ENCODE measurements around the gene SLC38A11.
"Not testable (repeated sequence)": the region's sequence is repeated elsewhere in the genome, so short reads cannot be mapped to it uniquely, and the experiment has no call there.

Gene SLC38A11

GRCh38 chr2:164979113-164979512 lies 23.8 kb upstream of the SLC38A11 start:
- Histone ChIP-seq H3K27ac (no peak overlapping the region), H3K27me3 (ENCODE audit: insufficient read depth, low read depth, severe bottlenecking) (no peaks in the 10 kb centered on the region), H3K4me3 (ENCODE audit: low read depth, low read length) (no peak overlapping the region), H3K36me3 (no peaks in the 10 kb centered on the region), H3K9me3 (ENCODE audit: severe bottlenecking) (no peaks in the 10 kb centered on the region)
- DNase-seq = no peak
- no peak for TF ChIP-seq CTCF (IDR thresholded peaks at IDR 0.05; ENCODE audit: low read depth, low read length)

- H3K27ac ChIP-seq; H3K4me3 ChIP-seq (ENCODE audit: low read depth, low read length); DNase-seq; H3K36me3 ChIP-seq; H3K27me3 ChIP-seq (ENCODE audit: insufficient read depth, low read depth, severe bottlenecking); H3K9me3 ChIP-seq (ENCODE audit: severe bottlenecking): not testable (repeated sequence)
These were observed 21.6 kb upstream of the SLC38A11 start for GRCh38 chr2:164976875-164977470.

- Histone ChIP-seq H3K4me3 (ENCODE audit: low read depth, low read length) (no peak overlapping the region), H3K27ac (no peak overlapping the region), H3K9me3 (ENCODE audit: severe bottlenecking) (no peaks in the 10 kb centered on the region), H3K27me3 (ENCODE audit: insufficient read depth, low read depth, severe bottlenecking) (no peaks in the 10 kb centered on the region), H3K36me3 (no peaks in the 10 kb centered on the region)
- no peak for DNase-seq
- TF ChIP-seq CTCF (IDR thresholded peaks at IDR 0.05; ENCODE audit: low read depth, low read length) = no peak
These were observed 21.0 kb upstream of the SLC38A11 start for GRCh38 chr2:164976301-164976700.

DNA sequence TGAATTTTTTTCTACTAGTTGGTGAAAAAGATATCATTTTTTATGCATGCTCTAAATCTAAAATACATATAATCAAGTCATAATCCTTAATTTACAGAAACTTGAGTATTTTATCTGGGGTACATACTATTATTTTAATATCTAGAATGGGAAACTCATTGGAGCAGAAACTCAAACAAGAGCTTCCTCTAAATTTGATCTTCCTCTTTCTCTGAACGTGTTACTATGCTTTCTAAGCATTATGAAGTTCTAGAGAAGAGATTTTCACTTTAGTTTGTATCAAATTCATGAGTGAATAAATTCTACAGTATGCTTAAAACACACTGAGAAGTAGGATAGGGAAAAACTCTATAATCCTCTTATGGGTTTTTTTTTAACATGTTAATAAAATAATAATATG lies 20.6 kb upstream of the SLC38A11 start:
- no peak overlapping the region for H3K4me3 ChIP-seq (ENCODE audit: low read depth, low read length)
- H3K9me3 ChIP-seq (ENCODE audit: severe bottlenecking) = no peaks in the 10 kb centered on the region
- no peak for DNase-seq
- no peaks in the 10 kb centered on the region for H3K27me3 ChIP-seq (ENCODE audit: insufficient read depth, low read depth, severe bottlenecking)
- no peaks in the 10 kb centered on the region for H3K36me3 ChIP-seq
- TF ChIP-seq CTCF (IDR thresholded peaks at IDR 0.05; ENCODE audit: low read depth, low read length) = no peak
- no peak overlapping the region for H3K27ac ChIP-seq

GRCh38 chr2:164974221-164974620 lies 18.9 kb upstream of the SLC38A11 start:
- Histone ChIP-seq H3K27ac (no peak overlapping the region), H3K27me3 (ENCODE audit: insufficient read depth, low read depth, severe bottlenecking) (no peaks in the 10 kb centered on the region), H3K4me3 (ENCODE audit: low read depth, low read length) (no peak overlapping the region), H3K36me3 (no peaks in the 10 kb centered on the region), H3K9me3 (ENCODE audit: severe bottlenecking) (peaks cover 3% of the 10 kb centered on the region)
- no peak for DNase-seq
- TF ChIP-seq CTCF (IDR thresholded peaks at IDR 0.05; ENCODE audit: low read depth, low read length) = no peak

DNA sequence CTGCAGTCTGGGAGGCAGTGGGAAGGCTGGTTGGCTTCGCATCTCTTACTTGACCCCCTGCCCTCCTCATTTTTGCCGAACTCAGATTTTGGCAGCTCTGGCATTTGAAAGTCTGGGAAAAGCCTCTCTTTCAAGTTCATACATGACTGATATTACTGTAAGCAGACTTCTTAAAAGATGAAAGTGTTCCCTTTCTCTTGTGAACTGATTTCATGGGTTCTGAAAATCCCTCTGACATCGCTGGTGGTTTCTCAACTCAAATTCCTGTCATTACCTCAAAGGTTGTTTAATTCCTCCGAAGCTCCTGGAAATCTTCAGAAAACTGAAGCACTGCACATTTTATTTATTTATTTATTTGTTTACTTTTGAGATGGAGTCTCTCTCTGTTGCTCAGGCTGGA lies 16.9 kb upstream of the SLC38A11 start:
- no peaks in the 10 kb centered on the region for H3K27me3 ChIP-seq (ENCODE audit: insufficient read depth, low read depth, severe bottlenecking)
- no peaks in the 10 kb centered on the region for H3K36me3 ChIP-seq
- DNase-seq = no peak
- H3K4me3 ChIP-seq (ENCODE audit: low read depth, low read length) = no peak overlapping the region
- H3K27ac ChIP-seq = no peak overlapping the region
- H3K9me3 ChIP-seq (ENCODE audit: severe bottlenecking) = peaks cover 3% of the 10 kb centered on the region
- TF ChIP-seq CTCF (IDR thresholded peaks at IDR 0.05; ENCODE audit: low read depth, low read length) = no peak

All from WERI-Rb-1 (cell line).